Loucy (cell line): Measurements from ENCODE around the gene SERPINB7.

Experiments
- EZH2phosphoT487 ChIP-seq: fragments of 200-600 bp; IDR thresholded peaks from 2 replicates; pipeline ENCODE4 v1.6.1; 2018; ENCODE audit warnings: antibody characterized with exemption, mild to moderate bottlenecking, moderate library complexity, borderline replicate concordance
- TF ChIP-seq, protein P1 (sequence below): fragments of 200-600 bp; sonication (generic); conservative IDR thresholded peaks from 2 replicates; pipeline ENCODE4 v1.5.1; 2014; ENCODE audit warnings: mild to moderate bottlenecking, antibody characterized with exemption, low read length

- no peak for TF ChIP-seq EZH2phosphoT487
- TF ChIP-seq, protein P1, sequence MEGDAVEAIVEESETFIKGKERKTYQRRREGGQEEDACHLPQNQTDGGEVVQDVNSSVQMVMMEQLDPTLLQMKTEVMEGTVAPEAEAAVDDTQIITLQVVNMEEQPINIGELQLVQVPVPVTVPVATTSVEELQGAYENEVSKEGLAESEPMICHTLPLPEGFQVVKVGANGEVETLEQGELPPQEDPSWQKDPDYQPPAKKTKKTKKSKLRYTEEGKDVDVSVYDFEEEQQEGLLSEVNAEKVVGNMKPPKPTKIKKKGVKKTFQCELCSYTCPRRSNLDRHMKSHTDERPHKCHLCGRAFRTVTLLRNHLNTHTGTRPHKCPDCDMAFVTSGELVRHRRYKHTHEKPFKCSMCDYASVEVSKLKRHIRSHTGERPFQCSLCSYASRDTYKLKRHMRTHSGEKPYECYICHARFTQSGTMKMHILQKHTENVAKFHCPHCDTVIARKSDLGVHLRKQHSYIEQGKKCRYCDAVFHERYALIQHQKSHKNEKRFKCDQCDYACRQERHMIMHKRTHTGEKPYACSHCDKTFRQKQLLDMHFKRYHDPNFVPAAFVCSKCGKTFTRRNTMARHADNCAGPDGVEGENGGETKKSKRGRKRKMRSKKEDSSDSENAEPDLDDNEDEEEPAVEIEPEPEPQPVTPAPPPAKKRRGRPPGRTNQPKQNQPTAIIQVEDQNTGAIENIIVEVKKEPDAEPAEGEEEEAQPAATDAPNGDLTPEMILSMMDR = no peak
These were observed 4.2 kb downstream of the SERPINB7 start for GRCh38 chr18:63779386-63779785.
